HCT116 (cell line): Measurements from ENCODE around the gene THRB. TPM values are rescaled to one million over a fixed set of nuclear protein-coding genes. Genes with fewer than 3 reads are reported as not detected.

Experiments
- ATAC-seq: fragments of 200-7000 bp; cut with Tn5 transposase; 2 replicates; pipeline ENCODE4 v1.9.1; 2020; ENCODE audit warnings: mild to moderate bottlenecking, moderate library complexity
- BruUV-seq: library from RNA; stranded (reverse); fragments of 400-500 nt; replicated peaks from 2 replicates; lab custom pipeline; 2021; lab: Mats Ljungman, UMichigan
- CTCF ChIA-PET: fragments of 300-600 bp; sonication (Branson Sonifier 250); formaldehyde crosslinking; loops from one replicate; lab custom pipeline; 2021; ENCODE audit warnings: antibody characterized with exemption; lab: Charles Lee
- POLR2A ChIA-PET: fragments of 300-600, 350-600 bp; sonication (Branson Sonifier 250); formaldehyde crosslinking; loops from one replicate; lab custom pipeline; 2021; ENCODE audit warnings: antibody characterized with exemption; lab: Charles Lee
- RAD21 ChIA-PET, 2 experiments: fragments of 300-600 bp; sonication (Branson Sonifier 250); formaldehyde crosslinking; loops; one replicate each; lab custom pipeline; 2023; ENCODE audit warnings: low total read pairs in 2 of 2; ENCODE audit not compliant: uncharacterized antibody in 2 of 2, unreplicated experiment in 2 of 2, low non-redundant PET in 1 of 2; lab: Charles Lee
- DNase-seq: peaks from one replicate; pipeline ENCODE4 v3.0.0-alpha.2; 2010; ENCODE audit warnings: low read depth, low spot score
- H2AFZ ChIP-seq: fragments of 200-600 bp; shearing (Covaris generic), sonication (generic); 2 replicates; pipeline ENCODE4 v1.6.1; 2017; ENCODE audit warnings: low read depth, mixed run types, mixed read lengths, antibody characterized with exemption, low read length; ENCODE audit not compliant: poor library complexity, severe bottlenecking
- H3K27ac ChIP-seq: 2 replicates; pipeline ENCODE4 v1.5.1; 2012; ENCODE audit warnings: low read depth, low read length
- H3K27me3 ChIP-seq: fragments of 200-600 bp; sonication (generic); 2 replicates; pipeline ENCODE4 v1.6.1; 2016; ENCODE audit warnings: mixed run types, low read length, mixed read lengths; ENCODE audit not compliant: insufficient read depth
- H3K36me3 ChIP-seq, 2 experiments: fragments of 200-500 bp in 1 of 2; fragments of 200-600 bp in 1 of 2; sonication (Bioruptor generic) in 1 of 2; sonication (generic) in 1 of 2; 2 replicates each; pipeline versions ENCODE4 v1.5.1 to v1.6.1; 2014 to 2016; ENCODE audit warnings: low read length in 2 of 2, inconsistent platforms in 1 of 2, mixed read lengths in 1 of 2, mixed run types in 1 of 2; ENCODE audit not compliant: insufficient read depth in 2 of 2, control insufficient read depth in 1 of 2
- H3K4me1 ChIP-seq, 2 experiments: fragments of 200-600 bp in 1 of 2; sonication (generic) in 1 of 2; 2 replicates each; pipeline versions ENCODE4 v1.5.1 to v1.6.1; 2012 to 2017; ENCODE audit warnings: low read length in 2 of 2, inconsistent platforms in 1 of 2, mild to moderate bottlenecking in 1 of 2, mixed read lengths in 1 of 2, mixed run types in 1 of 2, moderate library complexity in 1 of 2; ENCODE audit not compliant: insufficient read depth in 2 of 2, control insufficient read depth in 1 of 2
- H3K4me2 ChIP-seq: fragments of 200-600 bp; sonication (generic); 2 replicates; pipeline ENCODE4 v1.6.1; 2017; ENCODE audit warnings: mixed run types, low read length, mixed read lengths
- H3K4me3 ChIP-seq, 2 experiments: fragments of 200-600 bp in 1 of 2; sonication (generic) in 1 of 2; replicated peaks in 1 of 2; 2 replicates each; pipeline ENCODE4 v1.5.1; 2011 to 2016; ENCODE audit warnings: low read length in 2 of 2, control low read depth in 1 of 2, low read depth in 1 of 2, mild to moderate bottlenecking in 1 of 2, mixed read lengths in 1 of 2, mixed run types in 1 of 2
- H3K79me2 ChIP-seq: fragments of 200-600 bp; sonication (generic); 2 replicates; pipeline ENCODE4 v1.6.1; 2017; ENCODE audit warnings: mild to moderate bottlenecking, mixed run types, low read length, moderate library complexity, mixed read lengths; ENCODE audit not compliant: insufficient read depth
- H3K9ac ChIP-seq: fragments of 200-600 bp; sonication (generic); 2 replicates; pipeline ENCODE4 v1.6.1; 2016; ENCODE audit warnings: low read length, mixed read lengths
- H3K9me2 ChIP-seq: fragments of 200-600 bp; sonication (generic), shearing (Covaris generic); 2 replicates; pipeline ENCODE4 v1.6.1; 2017; ENCODE audit warnings: mixed run types, mild to moderate bottlenecking, moderate library complexity; ENCODE audit not compliant: insufficient read depth
- H3K9me3 ChIP-seq, 2 experiments: fragments of 200-500 bp in 1 of 2; fragments of 200-600 bp in 1 of 2; sonication (Bioruptor generic) in 1 of 2; sonication (generic) in 1 of 2; 2 replicates each; pipeline ENCODE4 v1.6.1; 2014 to 2017; ENCODE audit warnings: low read length in 2 of 2, mixed read lengths in 2 of 2, inconsistent platforms in 1 of 2, low read depth in 1 of 2, mild to moderate bottlenecking in 1 of 2, mixed run types in 1 of 2, moderate library complexity in 1 of 2; ENCODE audit not compliant: control insufficient read depth in 1 of 2, insufficient read depth in 1 of 2
- H4K20me1 ChIP-seq: fragments of 200-600 bp; sonication (generic), shearing (Covaris generic); 2 replicates; pipeline ENCODE4 v1.6.1; 2017; ENCODE audit warnings: mixed run types, mild to moderate bottlenecking, moderate library complexity; ENCODE audit not compliant: insufficient read depth
- CBX3 ChIP-seq: IDR thresholded peaks from 2 replicates; pipeline ENCODE4 v1.6.1; 2012; ENCODE audit warnings: low read depth
- EGR1 ChIP-seq: IDR thresholded peaks from 2 replicates; pipeline ENCODE4 v1.6.1; 2012; ENCODE audit warnings: low read depth
- ELF1 ChIP-seq: IDR thresholded peaks from 2 replicates; pipeline ENCODE4 v1.6.1; 2012; ENCODE audit warnings: low read depth, borderline replicate concordance
- EZH2 ChIP-seq: fragments of 200-600 bp; sonication (generic); IDR thresholded peaks from 2 replicates; pipeline ENCODE4 v1.6.1; 2017; ENCODE audit warnings: antibody characterized with exemption, mixed run types
- EZH2phosphoT487 ChIP-seq: fragments of 200-600 bp; IDR thresholded peaks from 2 replicates; pipeline ENCODE4 v1.6.1; 2018; ENCODE audit warnings: antibody characterized with exemption, borderline replicate concordance
- FOSL1 ChIP-seq: IDR thresholded peaks from 2 replicates; pipeline ENCODE4 v1.6.1; 2012; ENCODE audit warnings: low read depth
- POLR2A ChIP-seq: IDR thresholded peaks from 2 replicates; pipeline ENCODE4 v1.7.0; 2011; ENCODE audit warnings: borderline replicate concordance; ENCODE audit not compliant: insufficient read depth, insufficient read length; ENCODE audit errors: extremely low read depth
- RAD21 ChIP-seq: IDR thresholded peaks from 2 replicates; pipeline ENCODE4 v1.6.1; 2012; ENCODE audit warnings: low read depth, mild to moderate bottlenecking
- SIN3A ChIP-seq: IDR thresholded peaks from 2 replicates; pipeline ENCODE4 v1.6.1; 2012; ENCODE audit warnings: low read depth
- SP1 ChIP-seq: IDR thresholded peaks from 2 replicates; pipeline ENCODE4 v1.6.1; 2012; ENCODE audit warnings: low read depth
- ZFX ChIP-seq: fragments of 450-650 bp; IDR thresholded peaks from 2 replicates; pipeline ENCODE4 v1.6.1; 2017
- ZNF274 ChIP-seq: fragments of 200-500 bp; sonication (Bioruptor generic); IDR thresholded peaks from 2 replicates; pipeline ENCODE4 v1.6.1; 2014; ENCODE audit warnings: mild to moderate bottlenecking, low read depth, low read length, inconsistent platforms
- intact Hi-C: fragments of 100-400 bp; cut with micrococcal nuclease; formaldehyde crosslinking; loops from 2 replicates; pipeline ENCODE4 v1.10.0; 2022
- total RNA-seq: library from RNA; stranded (reverse); gene quantifications from one replicate; pipeline ENCODE4 v1.2.1, GENCODE V29; 2021; ENCODE audit not compliant: unreplicated experiment
- TF ChIP-seq, protein P1 (sequence below): IDR thresholded peaks from 2 replicates; pipeline ENCODE4 v1.6.1; 2012
- TF ChIP-seq, protein P2 (sequence below): IDR thresholded peaks from 2 replicates; pipeline ENCODE4 v1.6.1; 2012; ENCODE audit warnings: low read depth
- TF ChIP-seq, protein P3 (sequence below), 3 experiments: fragments of 200-600 bp in 1 of 3; sonication (generic) in 1 of 3; IDR thresholded peaks in 2 of 3; conservative IDR thresholded peaks in 1 of 3; 2 replicates each; pipeline ENCODE4 v1.5.1; 2012 to 2017; ENCODE audit warnings: low read depth in 2 of 3, low read length in 2 of 3, antibody characterized with exemption in 1 of 3, borderline replicate concordance in 1 of 3, control low read depth in 1 of 3, mild to moderate bottlenecking in 1 of 3, mixed read lengths in 1 of 3, mixed run types in 1 of 3, moderate library complexity in 1 of 3; ENCODE audit not compliant: insufficient read depth in 1 of 3
- TF ChIP-seq, protein P4 (sequence below): IDR thresholded peaks from 2 replicates; pipeline ENCODE4 v1.6.1; 2012

The THRB gene
- total RNA-seq, 1 experiment from 2014 or later: 2.5 TPM

DNA sequence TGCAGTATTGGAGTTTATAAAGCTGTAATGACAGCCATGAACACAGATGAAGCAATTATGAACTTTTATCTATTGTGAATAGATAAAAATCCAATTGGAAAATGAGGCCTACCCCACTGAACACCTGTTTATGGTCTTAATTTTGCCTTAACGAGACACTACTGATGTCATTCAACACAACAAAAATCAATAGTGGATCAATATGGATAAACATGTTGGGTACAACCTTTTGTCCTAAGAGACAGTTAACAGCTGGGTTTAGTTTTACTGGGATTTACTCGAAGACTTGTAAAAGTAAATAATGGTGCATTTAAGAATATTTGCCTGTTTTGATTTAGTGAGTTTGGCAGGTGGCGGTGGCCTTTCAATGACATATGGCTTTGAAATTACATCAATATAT, 331.7 kb downstream of the THRB start:
- H3K9me3 ChIP-seq: no peaks in the 10 kb centered on the region
- no peaks in the 10 kb centered on the region for H3K36me3 ChIP-seq
- TF ChIP-seq FOSL1: no peak
- no peak for TF ChIP-seq CBX3
- no peak for TF ChIP-seq SIN3A
- TF ChIP-seq, protein P1, sequence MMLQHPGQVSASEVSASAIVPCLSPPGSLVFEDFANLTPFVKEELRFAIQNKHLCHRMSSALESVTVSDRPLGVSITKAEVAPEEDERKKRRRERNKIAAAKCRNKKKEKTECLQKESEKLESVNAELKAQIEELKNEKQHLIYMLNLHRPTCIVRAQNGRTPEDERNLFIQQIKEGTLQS: no peak
- TF ChIP-seq, protein P2, sequence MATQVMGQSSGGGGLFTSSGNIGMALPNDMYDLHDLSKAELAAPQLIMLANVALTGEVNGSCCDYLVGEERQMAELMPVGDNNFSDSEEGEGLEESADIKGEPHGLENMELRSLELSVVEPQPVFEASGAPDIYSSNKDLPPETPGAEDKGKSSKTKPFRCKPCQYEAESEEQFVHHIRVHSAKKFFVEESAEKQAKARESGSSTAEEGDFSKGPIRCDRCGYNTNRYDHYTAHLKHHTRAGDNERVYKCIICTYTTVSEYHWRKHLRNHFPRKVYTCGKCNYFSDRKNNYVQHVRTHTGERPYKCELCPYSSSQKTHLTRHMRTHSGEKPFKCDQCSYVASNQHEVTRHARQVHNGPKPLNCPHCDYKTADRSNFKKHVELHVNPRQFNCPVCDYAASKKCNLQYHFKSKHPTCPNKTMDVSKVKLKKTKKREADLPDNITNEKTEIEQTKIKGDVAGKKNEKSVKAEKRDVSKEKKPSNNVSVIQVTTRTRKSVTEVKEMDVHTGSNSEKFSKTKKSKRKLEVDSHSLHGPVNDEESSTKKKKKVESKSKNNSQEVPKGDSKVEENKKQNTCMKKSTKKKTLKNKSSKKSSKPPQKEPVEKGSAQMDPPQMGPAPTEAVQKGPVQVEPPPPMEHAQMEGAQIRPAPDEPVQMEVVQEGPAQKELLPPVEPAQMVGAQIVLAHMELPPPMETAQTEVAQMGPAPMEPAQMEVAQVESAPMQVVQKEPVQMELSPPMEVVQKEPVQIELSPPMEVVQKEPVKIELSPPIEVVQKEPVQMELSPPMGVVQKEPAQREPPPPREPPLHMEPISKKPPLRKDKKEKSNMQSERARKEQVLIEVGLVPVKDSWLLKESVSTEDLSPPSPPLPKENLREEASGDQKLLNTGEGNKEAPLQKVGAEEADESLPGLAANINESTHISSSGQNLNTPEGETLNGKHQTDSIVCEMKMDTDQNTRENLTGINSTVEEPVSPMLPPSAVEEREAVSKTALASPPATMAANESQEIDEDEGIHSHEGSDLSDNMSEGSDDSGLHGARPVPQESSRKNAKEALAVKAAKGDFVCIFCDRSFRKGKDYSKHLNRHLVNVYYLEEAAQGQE: no peak
- no peak for TF ChIP-seq RAD21
- no peak for TF ChIP-seq ZFX
- TF ChIP-seq SP1: no peak
- TF ChIP-seq, protein P3, sequence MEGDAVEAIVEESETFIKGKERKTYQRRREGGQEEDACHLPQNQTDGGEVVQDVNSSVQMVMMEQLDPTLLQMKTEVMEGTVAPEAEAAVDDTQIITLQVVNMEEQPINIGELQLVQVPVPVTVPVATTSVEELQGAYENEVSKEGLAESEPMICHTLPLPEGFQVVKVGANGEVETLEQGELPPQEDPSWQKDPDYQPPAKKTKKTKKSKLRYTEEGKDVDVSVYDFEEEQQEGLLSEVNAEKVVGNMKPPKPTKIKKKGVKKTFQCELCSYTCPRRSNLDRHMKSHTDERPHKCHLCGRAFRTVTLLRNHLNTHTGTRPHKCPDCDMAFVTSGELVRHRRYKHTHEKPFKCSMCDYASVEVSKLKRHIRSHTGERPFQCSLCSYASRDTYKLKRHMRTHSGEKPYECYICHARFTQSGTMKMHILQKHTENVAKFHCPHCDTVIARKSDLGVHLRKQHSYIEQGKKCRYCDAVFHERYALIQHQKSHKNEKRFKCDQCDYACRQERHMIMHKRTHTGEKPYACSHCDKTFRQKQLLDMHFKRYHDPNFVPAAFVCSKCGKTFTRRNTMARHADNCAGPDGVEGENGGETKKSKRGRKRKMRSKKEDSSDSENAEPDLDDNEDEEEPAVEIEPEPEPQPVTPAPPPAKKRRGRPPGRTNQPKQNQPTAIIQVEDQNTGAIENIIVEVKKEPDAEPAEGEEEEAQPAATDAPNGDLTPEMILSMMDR (IDR thresholded peaks at IDR 0.05 in 2 of 3, conservative IDR thresholded peaks at IDR 0.05 in 1 of 3; ENCODE audit: borderline replicate concordance in 1 of 3, insufficient read depth in 1 of 3, low read depth in 2 of 3, low read length in 2 of 3): no peak
- TF ChIP-seq, protein P4, sequence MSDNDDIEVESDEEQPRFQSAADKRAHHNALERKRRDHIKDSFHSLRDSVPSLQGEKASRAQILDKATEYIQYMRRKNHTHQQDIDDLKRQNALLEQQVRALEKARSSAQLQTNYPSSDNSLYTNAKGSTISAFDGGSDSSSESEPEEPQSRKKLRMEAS: no peak
- no peak for TF ChIP-seq POLR2A
- TF ChIP-seq EGR1: no peak
- no peak for TF ChIP-seq EZH2phosphoT487
- no peak for TF ChIP-seq ZNF274
- no peak for TF ChIP-seq EZH2
- no peak for TF ChIP-seq ELF1
- H3K4me1 ChIP-seq: peaks cover 0 to 10% of the 10 kb centered on the region in 2 experiments; a peak in 2 of 4 replicates
- H3K27me3 ChIP-seq: no peaks in the 10 kb centered on the region
- no peak overlapping the region for H2AFZ ChIP-seq
- no TSS peak for BruUV-seq
- ChIA-PET POLR2A (no interaction called here), RAD21 (no interaction called here), CTCF (no interaction called here)
- no peak for ATAC-seq
- no peak overlapping the region for H3K27ac ChIP-seq
- no peaks in the 10 kb centered on the region for H4K20me1 ChIP-seq
- DNase-seq: no peak
- H3K9me2 ChIP-seq: no peaks in the 10 kb centered on the region
- no peaks in the 10 kb centered on the region for H3K79me2 ChIP-seq
- intact Hi-C loops: no loop called here
- H3K9ac ChIP-seq: no peak overlapping the region
- no peak overlapping the region for H3K4me3 ChIP-seq
- H3K4me2 ChIP-seq: no peak overlapping the region
